Stimulated activated CD4-positive, alpha-beta T cell treated with anti-CD3 and anti-CD28 coated beads, Interleukin-4, amount 100 ng/mL, for 1 hour (primary cell): Measurements from ENCODE around the gene SETBP1.

ENCODE experiments used
- DNase-seq: peaks from one replicate; pipeline ENCODE4 v3.0.0-alpha.2; 2020

SETBP1 gene

GRCh38 chr18:45090526-45091140, 409.9 kb downstream of the SETBP1 start:
- DNase-seq: no peak

DNA sequence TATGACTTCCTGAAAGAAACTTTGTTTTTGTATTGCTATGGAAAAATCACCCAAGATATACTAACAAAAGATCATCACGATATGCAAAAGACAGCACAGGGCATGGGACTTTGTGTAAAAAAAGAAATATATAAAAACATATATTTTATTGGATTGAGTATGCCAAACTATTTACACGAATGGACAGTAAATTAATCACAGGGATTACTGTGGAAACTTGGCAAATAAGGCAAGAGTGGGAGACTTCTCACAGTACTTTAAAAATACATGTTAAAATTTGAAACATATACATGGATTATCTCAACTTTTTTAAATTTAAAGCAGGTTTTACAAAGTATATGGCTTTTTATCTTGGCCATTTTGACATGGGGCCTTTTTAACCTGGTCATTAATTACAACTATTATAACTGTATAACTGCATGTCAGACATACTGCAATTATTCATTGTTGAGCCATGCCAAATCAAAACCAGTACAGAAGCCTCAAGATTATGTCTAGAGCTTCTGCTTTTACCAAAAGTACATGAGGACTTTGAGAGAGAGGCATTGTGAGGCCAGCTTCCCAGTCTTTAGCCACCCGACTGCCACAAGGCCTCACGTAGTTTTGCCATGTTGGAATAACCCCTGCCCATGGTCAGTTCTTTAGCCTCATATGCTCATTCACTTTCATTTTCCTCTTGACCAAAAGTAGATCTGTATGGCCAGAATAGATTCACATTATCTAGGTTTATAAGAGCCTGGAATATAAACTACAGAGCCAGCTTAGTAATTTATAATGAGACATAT, 419.8 kb downstream of the SETBP1 start:
- no peak for DNase-seq

GRCh38 chr18:45102126-45102525, 421.4 kb downstream of the SETBP1 start:
- DNase-seq: no peak

DNA sequence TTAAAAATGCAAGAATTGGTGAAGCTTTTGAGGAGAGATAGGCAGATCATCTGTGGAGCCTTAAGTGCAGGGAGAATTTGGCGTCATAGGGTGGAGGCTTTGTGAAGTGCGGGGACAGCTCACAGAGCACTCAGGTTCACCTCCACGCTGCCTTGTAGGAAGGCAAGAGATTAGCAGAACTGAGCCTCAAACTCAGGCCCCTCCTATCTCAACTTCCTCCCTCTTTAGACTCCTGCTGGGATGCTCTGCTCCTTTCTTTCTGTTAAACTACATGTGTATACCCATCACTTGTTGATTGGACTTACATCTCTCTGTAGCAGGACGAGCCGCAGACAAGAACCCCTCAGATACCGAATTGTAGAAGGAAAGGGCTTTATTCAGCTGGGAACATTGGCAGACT, 422.2 kb downstream of the SETBP1 start:
- DNase-seq: no peak

GRCh38 chr18:45103319-45104048, 422.8 kb downstream of the SETBP1 start:
- DNase-seq: no peak

DNA sequence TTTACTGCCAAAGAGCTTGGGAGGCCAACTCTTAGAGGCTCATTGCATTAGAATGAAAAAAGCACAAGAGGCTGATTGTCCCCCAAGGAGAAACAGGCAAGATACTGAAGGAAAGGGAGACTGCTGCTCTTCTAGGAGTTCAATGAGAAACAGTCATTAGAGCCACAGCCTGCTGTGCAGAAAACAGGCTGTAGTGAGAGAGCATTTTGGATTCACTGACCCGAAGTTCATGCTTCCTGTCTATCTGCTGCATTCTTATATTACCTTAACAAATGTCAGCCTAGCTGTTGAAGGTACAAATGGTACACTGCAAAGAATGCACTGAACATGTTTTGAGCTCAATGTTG, 423.3 kb downstream of the SETBP1 start:
- no peak for DNase-seq

- DNase-seq: no peak
These were observed 425.7 kb downstream of the SETBP1 start for GRCh38 chr18:45106331-45106774.

DNA sequence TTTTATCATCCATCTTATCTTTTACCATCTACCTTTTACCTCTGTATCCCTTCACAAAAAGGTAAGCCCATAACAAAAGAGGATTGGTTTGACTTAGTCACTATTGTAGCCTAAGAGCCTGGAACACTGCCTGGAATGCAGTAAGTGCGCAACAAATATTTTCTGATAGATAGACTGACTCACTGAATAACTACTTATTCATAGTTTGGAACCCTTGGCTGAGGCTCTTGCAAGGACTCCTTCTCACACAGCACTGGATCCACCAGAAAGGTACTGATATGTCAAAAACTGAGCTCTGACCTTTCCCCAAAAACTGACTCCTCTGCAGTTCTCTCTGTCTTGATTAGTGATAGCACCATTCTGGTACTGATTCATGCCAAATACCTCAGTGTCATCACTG, 426.7 kb downstream of the SETBP1 start:
- no peak for DNase-seq

- no peak for DNase-seq
These were observed 428.1 kb downstream of the SETBP1 start for GRCh38 chr18:45108754-45109153.

DNA sequence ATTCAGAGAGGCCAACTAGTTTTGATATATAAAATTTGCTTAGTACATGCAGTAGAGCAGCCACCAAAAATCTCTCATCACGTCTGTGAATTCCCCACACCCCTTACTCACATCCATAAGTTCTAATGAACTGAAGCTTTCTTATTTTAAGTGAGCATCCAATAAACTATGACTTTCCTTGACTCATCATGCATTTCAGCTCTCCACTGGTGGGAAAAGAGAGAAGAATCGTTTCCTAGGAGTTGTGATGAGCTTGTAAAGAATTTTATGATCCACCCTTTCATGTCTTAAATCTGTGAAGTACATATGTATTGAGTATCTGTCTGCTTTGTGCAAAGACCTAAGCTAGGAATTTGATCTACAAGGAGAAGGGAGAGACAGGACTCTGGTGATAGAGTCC, 428.6 kb downstream of the SETBP1 start:
- DNase-seq: no peak

GRCh38 chr18:45109706-45110105, 429.0 kb downstream of the SETBP1 start:
- no peak for DNase-seq

GRCh38 chr18:45110577-45111501, 430.2 kb downstream of the SETBP1 start:
- DNase-seq: no peak

DNA sequence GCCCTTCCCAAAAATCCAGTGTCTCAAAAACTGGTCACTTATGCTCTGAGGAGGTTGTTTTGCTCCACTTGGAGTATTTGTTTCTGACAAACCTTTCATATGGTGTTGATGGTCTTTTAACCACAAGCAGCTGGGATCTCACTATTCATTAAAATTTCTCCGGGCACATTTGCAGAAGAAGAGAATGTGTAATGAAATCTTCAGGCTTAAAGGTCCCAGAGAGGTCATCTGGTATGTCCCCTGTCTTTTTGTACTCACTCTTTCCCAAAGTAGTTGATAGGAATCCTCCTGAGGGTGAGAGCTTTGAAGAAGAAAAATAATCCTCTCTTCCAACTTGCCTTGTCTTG, 430.8 kb downstream of the SETBP1 start:
- no peak for DNase-seq

DNA sequence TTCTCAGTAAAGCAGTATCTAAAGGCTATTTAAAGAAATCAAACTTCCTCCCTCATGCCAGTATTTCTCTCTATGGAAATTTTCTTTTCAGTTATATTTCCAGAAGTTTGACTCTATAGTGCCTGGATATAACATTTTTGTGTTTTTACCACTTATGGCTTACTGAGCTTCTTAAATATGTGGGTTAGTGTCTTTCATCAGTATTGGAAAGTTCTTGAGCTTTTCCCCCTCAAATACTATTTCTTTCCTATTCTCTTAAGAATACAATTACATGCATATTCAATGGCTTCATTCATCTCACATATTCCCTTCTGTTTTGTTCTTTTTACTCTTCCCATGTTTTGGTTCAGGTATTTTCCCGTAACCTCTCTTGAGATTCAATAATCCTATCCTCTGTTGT, 432.0 kb downstream of the SETBP1 start:
- DNase-seq: no peak

DNA sequence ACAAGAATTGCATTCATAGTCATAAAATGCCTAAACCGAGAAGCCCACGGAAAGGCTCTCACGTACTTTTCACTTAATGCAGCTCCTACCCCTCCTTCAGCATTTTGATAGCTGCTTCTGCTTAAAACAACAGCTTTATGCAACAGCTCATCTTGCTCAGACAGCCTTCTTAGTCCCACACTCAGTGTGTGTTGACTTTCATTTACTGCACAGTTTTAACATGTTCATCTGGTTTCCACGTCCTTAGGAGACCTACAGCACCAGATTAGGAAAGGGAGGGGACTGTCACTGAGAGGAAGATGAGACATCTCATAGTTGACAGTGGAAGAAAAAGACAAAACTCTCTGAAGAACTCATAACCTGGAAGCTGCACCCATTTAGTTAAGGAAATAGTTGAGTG, 435.4 kb downstream of the SETBP1 start:
- no peak for DNase-seq
